MCF 10A (cell line): Measurements from ENCODE around the gene TCHP. TPM values are rescaled to one million over a fixed set of nuclear protein-coding genes. Genes with fewer than 3 reads are reported as not detected.

ENCODE experiments used
- BruUV-seq: library from RNA; stranded (reverse); fragments of 400-500 nt; replicated peaks from 2 replicates; lab custom pipeline; 2021; lab: Mats Ljungman, UMichigan
- CTCF ChIA-PET: fragments of 300-600 bp; sonication (Branson Sonifier 250); formaldehyde crosslinking; extraction: SDS; loops from one replicate; lab custom pipeline; 2021; ENCODE audit warnings: antibody characterized with exemption, inconsistent platforms; lab: Yijun Ruan, JAX
- POLR2A ChIA-PET: fragments of 300-600, 350-650 bp; sonication (Branson Sonifier 250); formaldehyde crosslinking; extraction: SDS; loops from one replicate; lab custom pipeline; 2020; ENCODE audit warnings: antibody characterized with exemption, inconsistent platforms; lab: Yijun Ruan, JAX
- DNase-seq: peaks from one replicate; pipeline ENCODE4 v3.0.0-alpha.2; 2018; ENCODE audit not compliant: unreplicated experiment
- H3K27ac Mint-ChIP-seq: one replicate; pipeline ENCODE4 v1.8.0; 2022; ENCODE audit warnings: mild to moderate bottlenecking, low read depth, mixed read lengths; ENCODE audit not compliant: unreplicated experiment
- H3K27me3 Mint-ChIP-seq: one replicate; pipeline ENCODE4 v1.8.0; 2022; ENCODE audit warnings: mixed read lengths; ENCODE audit not compliant: insufficient read depth, unreplicated experiment
- H3K36me3 Mint-ChIP-seq: one replicate; pipeline ENCODE4 v1.8.0; 2022; ENCODE audit warnings: mild to moderate bottlenecking, moderate library complexity, mixed read lengths; ENCODE audit not compliant: insufficient read depth, unreplicated experiment
- H3K4me1 Mint-ChIP-seq: one replicate; pipeline ENCODE4 v1.8.0; 2022; ENCODE audit warnings: mixed read lengths; ENCODE audit not compliant: insufficient read depth, unreplicated experiment
- H3K4me3 Mint-ChIP-seq: one replicate; pipeline ENCODE4 v1.8.0; 2022; ENCODE audit warnings: mild to moderate bottlenecking, moderate library complexity, mixed read lengths; ENCODE audit not compliant: unreplicated experiment
- H3K9me3 Mint-ChIP-seq: one replicate; pipeline ENCODE4 v1.8.0; 2022; ENCODE audit warnings: mixed read lengths; ENCODE audit not compliant: unreplicated experiment
- intact Hi-C: fragments of 100-400 bp; cut with micrococcal nuclease; formaldehyde crosslinking; loops from 2 replicates; pipeline ENCODE4 v1.14.1; 2022
- total RNA-seq: library from RNA; stranded (reverse); gene quantifications from 2 replicates; pipeline ENCODE4 v1.2.3, GENCODE V29; 2022
- TF ChIP-seq, protein P1 (sequence below): fragments of 200-600 bp; IDR thresholded peaks from one replicate; pipeline ENCODE4 v1.8.0; 2022; ENCODE audit warnings: antibody characterized with exemption, mild to moderate bottlenecking; ENCODE audit not compliant: unreplicated experiment

TCHP gene
- total RNA-seq, 1 experiment from 2014 or later = 36.3 TPM

DNA sequence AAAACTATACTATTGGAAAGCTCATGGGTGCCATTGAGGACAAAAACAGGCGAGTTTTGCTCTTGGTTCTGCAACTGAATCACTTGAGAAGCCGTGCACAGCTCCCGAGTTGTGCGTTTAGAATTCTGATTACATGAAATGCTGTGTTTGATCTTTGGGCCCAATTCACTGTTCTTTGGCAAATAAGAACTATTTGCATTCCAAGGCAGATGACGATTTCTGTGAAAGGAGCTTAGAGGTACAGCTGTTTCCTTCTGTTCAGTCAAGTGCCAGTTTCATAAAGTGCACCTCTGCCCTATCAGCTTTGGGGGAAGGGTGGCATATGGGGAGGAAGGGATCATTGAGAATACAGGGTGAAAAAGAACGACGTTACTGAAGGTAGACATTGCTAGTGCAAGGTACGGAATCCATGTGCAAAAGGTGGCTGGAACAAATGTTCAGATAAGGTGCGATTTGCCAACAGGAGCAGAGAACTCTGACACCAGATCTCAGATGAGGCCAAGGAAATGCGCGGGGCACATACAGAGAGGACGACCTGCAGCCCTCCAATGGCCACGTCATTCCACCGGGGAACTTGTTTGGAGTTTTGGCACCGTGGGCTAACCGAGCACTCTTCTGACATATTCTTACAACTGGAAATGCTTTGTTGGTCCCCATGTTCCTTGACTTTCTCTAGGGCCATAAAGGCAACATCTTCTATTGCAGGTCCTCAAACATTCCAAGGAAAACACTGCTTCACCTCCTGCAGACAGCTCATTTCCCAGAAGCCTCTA, 30.1 kb downstream of the TCHP start:
- POLR2A ChIA-PET = interaction anchor here (1.1 kb wide), 1 partner anchor 77 kb away, joined by 3 read pairs; no protein-coding TSS in a partner anchor
- Mint-ChIP-seq H3K27me3 (no peaks in the 10 kb centered on the region), H3K4me3 (no peak overlapping the region), H3K9me3 (no peaks in the 10 kb centered on the region), H3K27ac (no peak overlapping the region), H3K36me3 (peaks cover 51% of the 10 kb centered on the region), H3K4me1 (no peaks in the 10 kb centered on the region)
- DNase-seq = no peak
- TF ChIP-seq, protein P1, sequence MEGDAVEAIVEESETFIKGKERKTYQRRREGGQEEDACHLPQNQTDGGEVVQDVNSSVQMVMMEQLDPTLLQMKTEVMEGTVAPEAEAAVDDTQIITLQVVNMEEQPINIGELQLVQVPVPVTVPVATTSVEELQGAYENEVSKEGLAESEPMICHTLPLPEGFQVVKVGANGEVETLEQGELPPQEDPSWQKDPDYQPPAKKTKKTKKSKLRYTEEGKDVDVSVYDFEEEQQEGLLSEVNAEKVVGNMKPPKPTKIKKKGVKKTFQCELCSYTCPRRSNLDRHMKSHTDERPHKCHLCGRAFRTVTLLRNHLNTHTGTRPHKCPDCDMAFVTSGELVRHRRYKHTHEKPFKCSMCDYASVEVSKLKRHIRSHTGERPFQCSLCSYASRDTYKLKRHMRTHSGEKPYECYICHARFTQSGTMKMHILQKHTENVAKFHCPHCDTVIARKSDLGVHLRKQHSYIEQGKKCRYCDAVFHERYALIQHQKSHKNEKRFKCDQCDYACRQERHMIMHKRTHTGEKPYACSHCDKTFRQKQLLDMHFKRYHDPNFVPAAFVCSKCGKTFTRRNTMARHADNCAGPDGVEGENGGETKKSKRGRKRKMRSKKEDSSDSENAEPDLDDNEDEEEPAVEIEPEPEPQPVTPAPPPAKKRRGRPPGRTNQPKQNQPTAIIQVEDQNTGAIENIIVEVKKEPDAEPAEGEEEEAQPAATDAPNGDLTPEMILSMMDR = no peak
- TSS peak; percentile 26 for BruUV-seq
- intact Hi-C loops = no loop called here
- CTCF ChIA-PET = interaction anchor here (0.9 to 2.4 kb wide), 3 partner anchors 12 to 125 kb away, joined by 4 to 11 read pairs (median 5); no protein-coding TSS in a partner anchor

DNA sequence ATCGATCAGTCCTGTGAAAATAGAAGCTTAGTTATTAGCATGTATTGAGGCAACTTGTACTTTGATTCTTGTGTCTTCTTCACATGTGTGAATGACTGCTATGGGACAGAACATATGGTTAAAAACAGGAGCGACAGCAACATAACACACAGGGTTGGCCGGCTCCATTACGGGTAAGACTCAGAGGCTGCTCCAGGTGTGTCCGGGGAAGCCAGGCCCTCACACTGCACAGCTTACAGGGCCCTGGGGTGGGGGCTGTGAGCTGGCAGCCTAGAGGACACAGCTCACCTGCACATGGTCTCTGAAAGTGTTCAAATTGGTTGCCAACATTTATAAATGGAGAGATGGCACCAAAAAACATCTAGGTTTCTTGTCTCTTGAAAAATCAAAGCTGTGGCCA, 31.1 kb downstream of the TCHP start:
- intact Hi-C loops = no loop called here
- TF ChIP-seq, protein P1 = no peak
- H3K36me3 Mint-ChIP-seq = peaks cover 60% of the 10 kb centered on the region
- no peak for DNase-seq
- no peak overlapping the region for H3K4me3 Mint-ChIP-seq
- no peaks in the 10 kb centered on the region for H3K27me3 Mint-ChIP-seq
- POLR2A ChIA-PET = interaction anchor here (1.1 kb wide), 1 partner anchor 11 kb away, joined by 3 read pairs; no protein-coding TSS in a partner anchor
- H3K4me1 Mint-ChIP-seq = no peaks in the 10 kb centered on the region
- CTCF ChIA-PET = interaction anchor here (0.9 to 1.5 kb wide), 3 partner anchors 11 to 126 kb away, joined by 3 to 5 read pairs (median 4); no protein-coding TSS in a partner anchor
- no TSS peak for BruUV-seq
- no peaks in the 10 kb centered on the region for H3K9me3 Mint-ChIP-seq
- H3K27ac Mint-ChIP-seq = no peak overlapping the region

DNA sequence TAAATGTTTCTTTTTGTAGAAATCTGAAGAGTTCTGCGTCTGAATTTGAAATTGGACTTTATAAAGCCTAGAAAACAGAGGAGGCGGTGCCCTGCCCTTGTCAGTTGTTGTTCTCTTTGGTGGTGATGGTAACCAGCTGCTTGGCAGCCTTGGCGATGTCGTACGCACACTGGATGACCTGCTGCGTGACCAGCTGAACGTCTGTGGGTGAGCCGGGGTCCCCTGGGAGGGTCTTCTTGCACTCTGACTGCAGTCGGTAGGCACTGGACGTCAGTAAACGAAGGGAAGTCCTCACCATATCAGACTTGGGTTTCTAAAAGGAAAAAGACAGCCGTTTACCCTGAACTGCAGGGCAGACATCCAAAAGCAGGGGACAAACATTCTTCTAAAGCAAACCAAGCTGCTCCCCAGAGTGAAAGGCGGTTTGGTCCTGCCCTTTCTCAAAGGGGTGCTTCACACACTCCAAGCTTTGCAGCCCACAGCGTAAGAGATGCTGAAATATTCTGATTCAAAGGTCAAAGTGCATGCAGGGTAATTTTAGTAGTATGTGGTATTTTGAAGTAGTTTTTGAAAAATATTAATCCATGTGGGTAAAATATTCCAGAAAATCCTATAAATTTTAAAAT, 32.9 kb downstream of the TCHP start:
- Mint-ChIP-seq H3K9me3 (no peaks in the 10 kb centered on the region), H3K36me3 (peaks cover 69% of the 10 kb centered on the region), H3K27ac (no peak overlapping the region), H3K4me1 (no peaks in the 10 kb centered on the region), H3K27me3 (no peaks in the 10 kb centered on the region), H3K4me3 (no peak overlapping the region)
- POLR2A ChIA-PET = interaction anchor here (0.9 to 1.7 kb wide), 3 partner anchors 12 to 66 kb away, joined by 3 to 6 read pairs (median 4); no protein-coding TSS in a partner anchor
- CTCF ChIA-PET = interaction anchor here (1.5 kb wide), 1 partner anchor 79 kb away, joined by 5 read pairs; no protein-coding TSS in a partner anchor
- intact Hi-C loops = no loop called here
- no peak for DNase-seq
- no TSS peak for BruUV-seq
- TF ChIP-seq, protein P1 = no peak

DNA sequence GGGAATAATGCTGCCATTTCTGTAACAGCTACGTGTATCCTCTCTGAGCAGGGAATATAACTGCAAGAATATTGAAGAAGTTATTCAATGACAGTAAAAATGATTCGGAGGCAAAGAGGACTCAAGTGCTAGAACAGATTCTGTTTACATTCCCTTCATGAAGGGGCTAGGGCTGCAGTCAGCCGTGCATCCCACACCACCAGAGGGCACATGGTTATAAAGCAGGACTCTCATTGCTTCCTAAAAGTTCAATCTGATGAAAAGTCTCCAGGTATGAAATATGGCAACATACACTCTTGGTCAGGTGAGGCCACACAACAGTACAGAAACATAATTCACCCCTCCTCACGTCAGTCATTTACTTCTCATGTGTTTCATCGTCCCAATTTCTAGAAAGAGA, 34.0 kb downstream of the TCHP start:
- no peak overlapping the region for H3K27ac Mint-ChIP-seq

More for the DNA sequence above, 34.0 kb downstream of the TCHP start:
- no peaks in the 10 kb centered on the region for H3K9me3 Mint-ChIP-seq
- CTCF ChIA-PET = interaction anchor here (0.6 to 1.5 kb wide), 2 partner anchors 10 to 80 kb away, joined by 3 to 5 read pairs; no protein-coding TSS in a partner anchor
- intact Hi-C loops = no loop called here
- TF ChIP-seq, protein P1 = no peak
- no peaks in the 10 kb centered on the region for H3K4me1 Mint-ChIP-seq
- DNase-seq = peak; percentile 5
- no TSS peak for BruUV-seq
- POLR2A ChIA-PET = interaction anchor here (1.4 to 1.7 kb wide), 2 partner anchors 11 to 65 kb away, joined by 3 to 6 read pairs; no protein-coding TSS in a partner anchor
- no peaks in the 10 kb centered on the region for H3K27me3 Mint-ChIP-seq
- H3K36me3 Mint-ChIP-seq = peaks cover 78% of the 10 kb centered on the region
- no peak overlapping the region for H3K4me3 Mint-ChIP-seq
